IMR-90 (cell line): ENCODE data around the gene SLCO3A1. TPM values are rescaled to one million over a fixed set of nuclear protein-coding genes. Genes with fewer than 3 reads are reported as not detected.
A peak's percentile ranks its signal among the peaks of the same experiment; 100 is the strongest.

Experiments used
- ATAC-seq: fragments of 200-7000 bp; cut with Tn5 transposase; 2 replicates; pipeline ENCODE4 v1.9.1; 2020; ENCODE audit warnings: low read depth, mild to moderate bottlenecking, moderate library complexity
- BruUV-seq: library from RNA; stranded (reverse); fragments of 400-500 nt; replicated peaks from 2 replicates; lab custom pipeline; 2021; lab: Mats Ljungman, UMichigan
- CTCF ChIA-PET: fragments of 300-600 bp; formaldehyde crosslinking; extraction: SDS; loops from one replicate; lab custom pipeline; 2021; ENCODE audit warnings: antibody characterized with exemption; lab: Yijun Ruan, JAX
- POLR2A ChIA-PET: fragments of 300-600 bp; sonication (Branson Sonifier 250); formaldehyde crosslinking; loops from one replicate; lab custom pipeline; 2022; ENCODE audit warnings: antibody characterized with exemption; ENCODE audit not compliant: unreplicated experiment; lab: Charles Lee
- DNase-seq: peaks from one replicate; pipeline ENCODE4 v3.0.0; 2013
- H2AFZ ChIP-seq: replicated peaks from 2 replicates; pipeline ENCODE3; 2013; ENCODE audit warnings: low read length, mild to moderate bottlenecking; ENCODE audit not compliant: poor library complexity
- H2AK5ac ChIP-seq: 2 replicates; pipeline ENCODE4 v1.6.1; 2013; ENCODE audit warnings: low read depth, low read length, inconsistent platforms
- H2AK9ac ChIP-seq: replicated peaks from 2 replicates; pipeline ENCODE3; 2013; ENCODE audit warnings: mild to moderate bottlenecking, low read depth, low read length, moderate library complexity; ENCODE audit not compliant: poor library complexity
- H2BK120ac ChIP-seq: 2 replicates; pipeline ENCODE4 v1.6.1; 2013; ENCODE audit warnings: low read depth, low read length, inconsistent platforms
- H2BK15ac ChIP-seq: 3 replicates; pipeline ENCODE4 v1.6.1; 2013; ENCODE audit warnings: low read depth, low read length, inconsistent platforms
- H2BK20ac ChIP-seq: 2 replicates; pipeline ENCODE4 v1.6.1; 2013; ENCODE audit warnings: low read depth, mild to moderate bottlenecking, inconsistent platforms, low read length, moderate library complexity
- H2BK5ac ChIP-seq: 2 replicates; pipeline ENCODE4 v1.6.1; 2013; ENCODE audit warnings: mild to moderate bottlenecking, low read depth, low read length, inconsistent platforms; ENCODE audit not compliant: poor library complexity, severe bottlenecking
- H3K14ac ChIP-seq: replicated peaks from 2 replicates; pipeline ENCODE4 v1.6.1; 2013; ENCODE audit warnings: low read depth, low read length, inconsistent platforms
- H3K18ac ChIP-seq: 2 replicates; pipeline ENCODE4 v1.6.1; 2013; ENCODE audit warnings: low read depth, low read length, control low read depth
- H3K23ac ChIP-seq: 2 replicates; pipeline ENCODE4 v1.6.1; 2013; ENCODE audit warnings: low read depth, low read length, inconsistent platforms
- H3K27ac ChIP-seq: 2 replicates; pipeline ENCODE4 v1.5.1; 2013; ENCODE audit warnings: mild to moderate bottlenecking, control low read depth, low read length; ENCODE audit not compliant: insufficient read depth
- H3K27me3 ChIP-seq: 2 replicates; pipeline ENCODE4 v1.6.1; 2013; ENCODE audit warnings: low read length; ENCODE audit not compliant: control insufficient read depth, insufficient read depth
- H3K36me3 ChIP-seq: 2 replicates; pipeline ENCODE4 v1.6.1; 2013; ENCODE audit warnings: low read length, mixed read lengths; ENCODE audit not compliant: control insufficient read depth, insufficient read depth
- H3K4ac ChIP-seq: 2 replicates; pipeline ENCODE4 v1.6.1; 2013; ENCODE audit warnings: low read depth, low read length, inconsistent platforms
- H3K4me1 ChIP-seq: 2 replicates; pipeline ENCODE4 v1.6.1; 2013; ENCODE audit warnings: low read length, mixed read lengths; ENCODE audit not compliant: control insufficient read depth, insufficient read depth
- H3K4me2 ChIP-seq: 2 replicates; pipeline ENCODE4 v1.6.1; 2013; ENCODE audit warnings: low read depth, mild to moderate bottlenecking, control low read depth, low read length, moderate library complexity
- H3K4me3 ChIP-seq: 2 replicates; pipeline ENCODE4 v1.5.1; 2013; ENCODE audit warnings: low read depth, mild to moderate bottlenecking, control low read depth, low read length, moderate library complexity; ENCODE audit not compliant: insufficient read depth
- H3K56ac ChIP-seq: 2 replicates; pipeline ENCODE4 v1.6.1; 2013; ENCODE audit warnings: low read length, inconsistent platforms; ENCODE audit not compliant: insufficient read depth; ENCODE audit errors: extremely low read depth
- H3K79me1 ChIP-seq, 2 experiments: 2 replicates each; pipeline ENCODE4 v1.6.1; 2013; ENCODE audit warnings: low read length in 2 of 2, inconsistent platforms in 1 of 2, low read depth in 1 of 2
- H3K9ac ChIP-seq: 2 replicates; pipeline ENCODE4 v1.6.1; 2013; ENCODE audit warnings: low read depth, low read length, control low read depth
- H3K9me1 ChIP-seq: 2 replicates; pipeline ENCODE4 v1.6.1; 2013; ENCODE audit warnings: low read length, inconsistent platforms; ENCODE audit not compliant: insufficient read depth
- H3K9me3 ChIP-seq: 2 replicates; pipeline ENCODE4 v1.6.1; 2013; ENCODE audit warnings: low read length; ENCODE audit not compliant: control insufficient read depth, insufficient read depth
- H4K20me1 ChIP-seq: 2 replicates; pipeline ENCODE4 v1.6.1; 2013; ENCODE audit warnings: low read length, inconsistent platforms; ENCODE audit not compliant: insufficient read depth
- H4K5ac ChIP-seq: 2 replicates; pipeline ENCODE4 v1.6.1; 2013; ENCODE audit warnings: mild to moderate bottlenecking, low read depth, low read length, control low read depth
- H4K8ac ChIP-seq, 2 experiments: 2 replicates each; pipeline ENCODE4 v1.6.1; 2013; ENCODE audit warnings: low read depth in 2 of 2, low read length in 2 of 2, control low read depth in 1 of 2, inconsistent platforms in 1 of 2
- H4K91ac ChIP-seq: 2 replicates; pipeline ENCODE4 v1.6.1; 2013; ENCODE audit warnings: low read depth, low read length, inconsistent platforms; ENCODE audit not compliant: insufficient read depth
- BHLHE40 ChIP-seq: fragments of 150-350 bp; IDR thresholded peaks from 2 replicates; pipeline ENCODE4 v1.6.1; 2016; ENCODE audit warnings: mild to moderate bottlenecking, low read depth, low read length
- CEBPB ChIP-seq: IDR thresholded peaks from 2 replicates; pipeline ENCODE4 v1.6.1; 2012; ENCODE audit warnings: low read depth, low read length, improper control_type of control experiment
- CHD1 ChIP-seq: IDR thresholded peaks from 2 replicates; pipeline ENCODE4 v1.6.1; 2012; ENCODE audit warnings: low read depth, low read length, improper control_type of control experiment
- CTCF ChIP-seq: conservative IDR thresholded peaks from 2 replicates; pipeline ENCODE4 v1.5.1; 2012; ENCODE audit warnings: mild to moderate bottlenecking, low read depth, low read length, improper control_type of control experiment
- ELK1 ChIP-seq: fragments of 150-350 bp; IDR thresholded peaks from 2 replicates; pipeline ENCODE4 v1.6.1; 2016; ENCODE audit warnings: low read depth, mild to moderate bottlenecking, low read length, moderate library complexity, borderline replicate concordance
- FOS ChIP-seq: fragments of 150-350 bp; IDR thresholded peaks from 2 replicates; pipeline ENCODE4 v1.6.1; 2016; ENCODE audit warnings: low read depth, low read length
- MAFK ChIP-seq: IDR thresholded peaks from 2 replicates; pipeline ENCODE4 v1.6.1; 2012; ENCODE audit warnings: low read depth, low read length, improper control_type of control experiment
- MAZ ChIP-seq: IDR thresholded peaks from 2 replicates; pipeline ENCODE4 v1.6.1; 2012; ENCODE audit warnings: low read depth, mild to moderate bottlenecking, low read length, improper control_type of control experiment, moderate library complexity, borderline replicate concordance
- MXI1 ChIP-seq: IDR thresholded peaks from 2 replicates; pipeline ENCODE4 v1.6.1; 2012; ENCODE audit warnings: low read depth, mild to moderate bottlenecking, low read length, moderate library complexity, borderline replicate concordance
- NFE2L2 ChIP-seq: fragments of 150-350 bp; IDR thresholded peaks from 2 replicates; pipeline ENCODE4 v1.6.1; 2016; ENCODE audit warnings: low read depth, mild to moderate bottlenecking, low read length
- POLR2A ChIP-seq: IDR thresholded peaks from 2 replicates; pipeline ENCODE4 v1.6.1; 2012; ENCODE audit warnings: mild to moderate bottlenecking, low read depth, low read length
- RAD21 ChIP-seq: IDR thresholded peaks from 2 replicates; pipeline ENCODE4 v1.6.1; 2012; ENCODE audit warnings: low read length, improper control_type of control experiment
- RCOR1 ChIP-seq: IDR thresholded peaks from 2 replicates; pipeline ENCODE4 v1.6.1; 2012; ENCODE audit warnings: mild to moderate bottlenecking, low read length, improper control_type of control experiment; ENCODE audit not compliant: insufficient replicate concordance
- RFX5 ChIP-seq: IDR thresholded peaks from 2 replicates; pipeline ENCODE4 v1.8.0; 2012; ENCODE audit warnings: low read depth, mild to moderate bottlenecking, low read length, moderate library complexity
- SMC3 ChIP-seq: fragments of 150-350 bp; IDR thresholded peaks from 2 replicates; pipeline ENCODE4 v1.6.1; 2016; ENCODE audit warnings: low read depth, mild to moderate bottlenecking, antibody characterized with exemption, low read length, moderate library complexity
- USF2 ChIP-seq: fragments of 150-350 bp; IDR thresholded peaks from 2 replicates; pipeline ENCODE4 v1.6.1; 2017; ENCODE audit warnings: mild to moderate bottlenecking, antibody characterized with exemption, low read length, low read depth
- WGBS, 2 experiments: methylation state at CpG; one replicate each; pipeline versions ENCODE4 v1.1.5 to v1.1.7; 2013; ENCODE audit warnings: missing lambda C conversion rate in 2 of 2; ENCODE audit not compliant: insufficient read length in 1 of 2; ENCODE audit errors: extremely low coverage in 2 of 2; 5-methylcytosine and 5-hydroxymethylcytosine counted together
- dilution Hi-C: fragments of 300-500 bp; cut with HindIII; formaldehyde crosslinking; loops from one replicate; pipeline ENCODE4 v1.14.3; 2018; ENCODE audit warnings: low sequenced_read_pairs; ENCODE audit not compliant: unreplicated experiment
- in situ Hi-C: fragments of 300-500 bp; cut with MboI; formaldehyde crosslinking; loops from 3 replicates; pipeline ENCODE4 v1.14.3; 2019; ENCODE audit warnings: low sequenced_read_pairs, inconsistent platforms, mixed read lengths
- intact Hi-C: fragments of 100-400 bp; cut with micrococcal nuclease; formaldehyde crosslinking; loops from 2 replicates; pipeline ENCODE4 v1.10.0; 2022
- polyA plus RNA-seq, 3 experiments: library from polyadenylated mRNA; depleted of rRNA; stranded (reverse); fragments of >200 nt; gene quantifications; 2 replicates each; pipeline ENCODE4 v1.2.3, GENCODE V29; 2012; ENCODE audit warnings: low replicate concordance in 1 of 3
- total RNA-seq: library from RNA; depleted of rRNA; stranded (reverse); fragments of >200 nt; gene quantifications from 2 replicates; pipeline ENCODE4 v1.2.3, GENCODE V29; 2012

SLCO3A1 gene
- total and polyA plus RNA-seq, 2 of the 4 experiments (the other 2 are of a cell fraction): 4.7 to 8.1 TPM

GRCh38 chr15:92158426-92158825, 304.9 kb downstream of the SLCO3A1 start:
- H3K4ac ChIP-seq: no peak overlapping the region
- no peak overlapping the region for H2BK15ac ChIP-seq
- no peak overlapping the region for H3K4me2 ChIP-seq
- WGBS, 2 experiments: 100% methylated on average over 1 of the region's 6 CpGs; no CpG with 5 or more reads in 1 of the 2 experiments
- H2BK5ac ChIP-seq: no peak overlapping the region
- TF ChIP-seq BHLHE40: no peak
- no peak for TF ChIP-seq SMC3
- no peak for TF ChIP-seq ELK1
- TF ChIP-seq NFE2L2: no peak
- no peak for TF ChIP-seq MAZ
- no peak for TF ChIP-seq USF2
- TF ChIP-seq CTCF: no peak
- no peak for TF ChIP-seq RAD21
- no peak for TF ChIP-seq MXI1
- TF ChIP-seq RCOR1: no peak
- no peak for TF ChIP-seq RFX5
- TF ChIP-seq CEBPB: no peak
- no peak for TF ChIP-seq FOS
- no peak for TF ChIP-seq MAFK
- TF ChIP-seq CHD1: no peak
- TF ChIP-seq POLR2A: no peak
- BruUV-seq: no TSS peak
- no peaks in the 10 kb centered on the region for H3K9me3 ChIP-seq
- H3K56ac ChIP-seq: no peak overlapping the region
- no peak overlapping the region for H3K23ac ChIP-seq
- H3K79me1 ChIP-seq: no peaks in the 10 kb centered on the region
- H3K9me1 ChIP-seq: no peaks in the 10 kb centered on the region
- no peaks in the 10 kb centered on the region for H3K36me3 ChIP-seq
- H2AK5ac ChIP-seq: no peak overlapping the region
- no peak overlapping the region for H4K5ac ChIP-seq
- DNase-seq (peak; percentile 2), ATAC-seq (no peak)
- CTCF ChIA-PET: no interaction called here
- H4K91ac ChIP-seq: no peak overlapping the region
- POLR2A ChIA-PET: no interaction called here
- no peak overlapping the region for H4K8ac ChIP-seq
- dilution Hi-C loops: no loop called here
- no peak overlapping the region for H2BK120ac ChIP-seq
- H2BK20ac ChIP-seq: no peak overlapping the region
- no peak overlapping the region for H3K18ac ChIP-seq
- no peak overlapping the region for H3K4me3 ChIP-seq
- H3K27me3 ChIP-seq: no peaks in the 10 kb centered on the region
- H2AK9ac ChIP-seq: no peak overlapping the region
- H4K20me1 ChIP-seq: no peaks in the 10 kb centered on the region
- no peak overlapping the region for H2AFZ ChIP-seq
- intact Hi-C loops: no loop called here
- no peak overlapping the region for H3K9ac ChIP-seq
- H3K14ac ChIP-seq: no peak overlapping the region
- in situ Hi-C loops: no loop called here
- no peak overlapping the region for H3K27ac ChIP-seq
- no peaks in the 10 kb centered on the region for H3K4me1 ChIP-seq
